Neural progenitor cell (in vitro differentiated cells): ENCODE results near the gene MRGPRX1. TPM values are rescaled to one million over a fixed set of nuclear protein-coding genes. Genes with fewer than 3 reads are reported as not detected.

Source experiments
- DNase-seq: peaks from one replicate; pipeline ENCODE4 v3.0.0-alpha.2; 2016; ENCODE audit warnings: low spot score
- H2AFZ ChIP-seq: fragments of 200-600 bp; sonication (generic); replicated peaks from 2 replicates; pipeline ENCODE4 v1.6.1; 2016; ENCODE audit warnings: antibody characterized with exemption
- H3F3A ChIP-seq: fragments of 200-600 bp; sonication (generic); 2 replicates; pipeline ENCODE4 v1.6.1; 2016; ENCODE audit warnings: antibody characterized with exemption, low read depth
- H3K27ac ChIP-seq: fragments of 200-600 bp; sonication (generic); 2 replicates; pipeline ENCODE4 v1.5.1; 2016; ENCODE audit warnings: mild to moderate bottlenecking
- H3K27me3 ChIP-seq: fragments of 200-600 bp; sonication (generic); 2 replicates; pipeline ENCODE4 v1.6.1; 2016; ENCODE audit warnings: mild to moderate bottlenecking, moderate library complexity
- H3K36me3 ChIP-seq: fragments of 200-600 bp; sonication (generic); 2 replicates; pipeline ENCODE4 v1.5.1; 2016
- H3K4me1 ChIP-seq: fragments of 200-600 bp; sonication (generic); 2 replicates; pipeline ENCODE4 v1.6.1; 2016; ENCODE audit warnings: mixed run types
- H3K4me2 ChIP-seq: fragments of 200-600 bp; sonication (generic); 2 replicates; pipeline ENCODE4 v1.6.1; 2016
- H3K4me3 ChIP-seq: fragments of 200-600 bp; sonication (generic); 2 replicates; pipeline ENCODE4 v1.5.1; 2016
- H3K79me2 ChIP-seq: fragments of 200-600 bp; sonication (generic); 2 replicates; pipeline ENCODE4 v1.6.1; 2016; ENCODE audit warnings: low read depth
- H3K9ac ChIP-seq: fragments of 200-600 bp; sonication (generic); 2 replicates; pipeline ENCODE4 v1.6.1; 2016
- H3K9me3 ChIP-seq: fragments of 200-600 bp; sonication (generic); 2 replicates; pipeline ENCODE4 v1.5.1; 2016; ENCODE audit warnings: low read depth
- H4K20me1 ChIP-seq: fragments of 200-600 bp; sonication (generic); 2 replicates; pipeline ENCODE4 v1.6.1; 2016; ENCODE audit warnings: low read depth
- H3K27ac Mint-ChIP-seq: 3 replicates; pipeline ENCODE4 v1.8.0; 2021; ENCODE audit warnings: mixed read lengths
- H3K27me3 Mint-ChIP-seq: 2 replicates; pipeline ENCODE4 v1.8.0; 2022; ENCODE audit warnings: low read depth, mild to moderate bottlenecking, inconsistent platforms, moderate library complexity, mixed read lengths; ENCODE audit not compliant: insufficient read depth
- H3K36me3 Mint-ChIP-seq: 3 replicates; pipeline ENCODE4 v1.8.0; 2021; ENCODE audit warnings: mixed read lengths
- H3K4me1 Mint-ChIP-seq: 3 replicates; pipeline ENCODE4 v1.8.0; 2021; ENCODE audit warnings: mixed read lengths
- H3K4me3 Mint-ChIP-seq: 3 replicates; pipeline ENCODE4 v1.8.0; 2021; ENCODE audit warnings: mild to moderate bottlenecking, moderate library complexity, mixed read lengths
- H3K9me3 Mint-ChIP-seq: 3 replicates; pipeline ENCODE4 v1.8.0; 2020; ENCODE audit warnings: mixed read lengths
- EZH2 ChIP-seq: fragments of 200-600 bp; sonication (generic); IDR thresholded peaks from 2 replicates; pipeline ENCODE4 v1.6.1; 2017; ENCODE audit warnings: antibody characterized with exemption, mild to moderate bottlenecking, moderate library complexity
- EZH2phosphoT487 ChIP-seq: fragments of 200-600 bp; sonication (generic); IDR thresholded peaks from 2 replicates; pipeline ENCODE4 v1.6.1; 2017; ENCODE audit warnings: antibody characterized with exemption
- total RNA-seq: library from RNA; depleted of rRNA; stranded (reverse); fragments of >200 nt; gene quantifications from 2 replicates; pipeline ENCODE4 v1.2.3, GENCODE V29; 2015; ENCODE audit warnings: low replicate concordance
- TF ChIP-seq, protein P1 (sequence below): fragments of 200-600 bp; sonication (generic); IDR thresholded peaks from 2 replicates; pipeline ENCODE4 v1.5.1; 2017; ENCODE audit warnings: antibody characterized with exemption, mild to moderate bottlenecking

The MRGPRX1 gene
- total RNA-seq, 1 donor from 2014 or later, result not detected

DNA sequence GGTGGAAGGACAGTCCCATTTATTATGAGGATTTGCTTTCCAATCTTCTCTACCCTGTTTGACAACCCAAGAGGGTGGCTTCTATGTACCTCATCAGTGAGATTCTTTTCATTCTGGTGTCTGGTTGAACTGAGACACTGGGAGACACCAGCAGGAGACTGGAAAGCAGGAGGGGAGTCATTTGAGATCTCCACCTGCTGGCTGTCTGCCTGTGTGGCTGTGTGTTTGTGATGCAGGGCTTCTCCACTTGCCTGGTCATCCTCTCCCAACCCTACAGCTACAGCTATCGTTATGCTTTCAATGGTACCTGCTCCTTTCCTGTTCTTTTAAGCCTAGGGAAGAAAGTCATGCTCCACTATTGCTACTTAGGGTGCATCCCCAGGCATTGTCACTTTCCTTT lies 48.6 kb downstream of the MRGPRX1 start:
- H3K27me3 Mint-ChIP-seq, result peaks cover 11% of the 10 kb centered on the region
- no peaks in the 10 kb centered on the region for H3K27me3 ChIP-seq
- H3K36me3 Mint-ChIP-seq, result no peaks in the 10 kb centered on the region
- H3K4me2 ChIP-seq, result no peak overlapping the region
- H3K4me1 Mint-ChIP-seq, result no peaks in the 10 kb centered on the region
- peaks cover 7% of the 10 kb centered on the region for H3K9me3 Mint-ChIP-seq
- no peak overlapping the region for H3K9ac ChIP-seq
- H3K36me3 ChIP-seq, result no peaks in the 10 kb centered on the region
- H3K27ac ChIP-seq, result no peak overlapping the region
- no peaks in the 10 kb centered on the region for H3K9me3 ChIP-seq
- no peak overlapping the region for H3K27ac Mint-ChIP-seq
- no peak overlapping the region for H3K4me3 Mint-ChIP-seq
- H4K20me1 ChIP-seq, result no peaks in the 10 kb centered on the region
- no peaks in the 10 kb centered on the region for H3K4me1 ChIP-seq
- H2AFZ ChIP-seq, result no peak overlapping the region
- DNase-seq, result no peak
- H3K4me3 ChIP-seq, result no peak overlapping the region
- H3F3A ChIP-seq, result no peaks in the 10 kb centered on the region
- TF ChIP-seq EZH2phosphoT487 (no peak), EZH2 (no peak)
- TF ChIP-seq, protein P1, sequence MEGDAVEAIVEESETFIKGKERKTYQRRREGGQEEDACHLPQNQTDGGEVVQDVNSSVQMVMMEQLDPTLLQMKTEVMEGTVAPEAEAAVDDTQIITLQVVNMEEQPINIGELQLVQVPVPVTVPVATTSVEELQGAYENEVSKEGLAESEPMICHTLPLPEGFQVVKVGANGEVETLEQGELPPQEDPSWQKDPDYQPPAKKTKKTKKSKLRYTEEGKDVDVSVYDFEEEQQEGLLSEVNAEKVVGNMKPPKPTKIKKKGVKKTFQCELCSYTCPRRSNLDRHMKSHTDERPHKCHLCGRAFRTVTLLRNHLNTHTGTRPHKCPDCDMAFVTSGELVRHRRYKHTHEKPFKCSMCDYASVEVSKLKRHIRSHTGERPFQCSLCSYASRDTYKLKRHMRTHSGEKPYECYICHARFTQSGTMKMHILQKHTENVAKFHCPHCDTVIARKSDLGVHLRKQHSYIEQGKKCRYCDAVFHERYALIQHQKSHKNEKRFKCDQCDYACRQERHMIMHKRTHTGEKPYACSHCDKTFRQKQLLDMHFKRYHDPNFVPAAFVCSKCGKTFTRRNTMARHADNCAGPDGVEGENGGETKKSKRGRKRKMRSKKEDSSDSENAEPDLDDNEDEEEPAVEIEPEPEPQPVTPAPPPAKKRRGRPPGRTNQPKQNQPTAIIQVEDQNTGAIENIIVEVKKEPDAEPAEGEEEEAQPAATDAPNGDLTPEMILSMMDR, result no peak
- no peaks in the 10 kb centered on the region for H3K79me2 ChIP-seq

Other genes starting within 250 kb of the MRGPRX1 start
- gene TMEM86A, start 240.6 kb downstream of the MRGPRX1 start, total RNA-seq, result 0.87 TPM in 1 of 2 replicates, not detected in the other
- gene IGSF22, start 213.2 kb downstream of the MRGPRX1 start, total RNA-seq, result 0.41 TPM in 1 of 2 replicates, not detected in the other
- 8.5 and 15.8 TPM in 2 replicates for gene PTPN5, start 147.6 kb downstream of the MRGPRX1 start, total RNA-seq
- gene MRGPRX2, start 121.3 kb upstream of the MRGPRX1 start, total RNA-seq, result not detected in 2 replicates
- gene ZDHHC13, start 177.8 kb upstream of the MRGPRX1 start, total RNA-seq, result 27.0 and 43.4 TPM in 2 replicates